ENCODE data around the gene TMEM187.

The TMEM187 gene

GRCh38 chrX:153935326-153935851 lies 37.2 kb upstream of the TMEM187 start:
- DNase-seq, result no peak

GRCh38 chrX:153937056-153937455 lies 35.5 kb upstream of the TMEM187 start:
- DNase-seq, result no peak

GRCh38 chrX:153938226-153938786 lies 34.2 kb upstream of the TMEM187 start:
- DNase-seq, result no peak

GRCh38 chrX:153939573-153939972 lies 33.0 kb upstream of the TMEM187 start:
- DNase-seq, result no peak

- DNase-seq, result no peak
These were observed 31.0 kb upstream of the TMEM187 start for GRCh38 chrX:153941336-153942252.

GRCh38 chrX:153944140-153944799 lies 28.3 kb upstream of the TMEM187 start, which contains the start of gene RENBP:
RENBP (minus strand) TSS chrX:153944643; CDS start chrX:153944610, 33 bp downstream.
- DNase-seq, result no peak

GRCh38 chrX:153944800-153945150 lies 27.8 kb upstream of the TMEM187 start:
- DNase-seq, result no peak

- no peak for DNase-seq
These were observed 26.3 kb upstream of the TMEM187 start for GRCh38 chrX:153945956-153946943.

- DNase-seq, result peak; percentile 64
These were observed 25.4 kb upstream of the TMEM187 start for GRCh38 chrX:153947009-153947769.

- no peak for DNase-seq
These were observed 24.5 kb upstream of the TMEM187 start for GRCh38 chrX:153948002-153948466.

- no peak for DNase-seq
These were observed 23.4 kb upstream of the TMEM187 start for GRCh38 chrX:153948847-153949805.

GRCh38 chrX:153950127-153950526 lies 22.4 kb upstream of the TMEM187 start:
- no peak for DNase-seq

GRCh38 chrX:153951683-153952372 lies 20.7 kb upstream of the TMEM187 start:
- no peak for DNase-seq

GRCh38 chrX:153952373-153953026 lies 20.1 kb upstream of the TMEM187 start:
- DNase-seq, result no peak

- peak; percentile 65 for DNase-seq
These were observed 19.2 kb upstream of the TMEM187 start for GRCh38 chrX:153953342-153953830.

GRCh38 chrX:153953892-153954557 lies 18.5 kb upstream of the TMEM187 start:
- DNase-seq, result no peak

- DNase-seq, result no peak
These were observed 17.9 kb upstream of the TMEM187 start for GRCh38 chrX:153954558-153955227.

Data from DMS 273 treated with DMSO at 0.1 percent for 48 hours (cell line).